Measurements from ENCODE around the gene NRARP. TPM values are rescaled to one million over a fixed set of nuclear protein-coding genes. Genes with fewer than 3 reads are reported as not detected.
A peak's percentile ranks its signal among the peaks of the same experiment; 100 is the strongest.

Gene NRARP
- total RNA-seq, 1 experiment from 2014 or later: 22.2 TPM

- peak; percentile 50 for ATAC-seq
- Histone ChIP-seq H3K4me1 (ENCODE audit: control insufficient read depth in 1 of 2, insufficient read depth in 2 of 2, low read length in 2 of 2) (peaks cover 28 to 72% of the 10 kb centered on the region in 2 experiments), H3K79me2 (ENCODE audit: insufficient read depth, low read length) (peaks cover 17% of the 10 kb centered on the region), H3K9ac (ENCODE audit: low read length) (peak overlapping the region; percentile 73), H4K20me1 (ENCODE audit: insufficient read depth) (peaks cover 2% of the 10 kb centered on the region; the same call in 1 of the 2 replicates), H3K9me2 (ENCODE audit: insufficient read depth) (no peaks in the 10 kb centered on the region), H3K4me2 (ENCODE audit: low read length) (peak overlapping the region; percentile 97), H3K4me3 (replicated peaks in 1 of 2; ENCODE audit: low read depth in 1 of 2, low read length in 2 of 2) (peak overlapping the region; percentile 51 to 69), H3K27me3 (ENCODE audit: insufficient read depth, low read length) (no peaks in the 10 kb centered on the region), H2AFZ (ENCODE audit: low read depth, low read length, poor library complexity, severe bottlenecking) (no peak overlapping the region), H3K36me3 (ENCODE audit: control insufficient read depth in 1 of 2, insufficient read depth in 2 of 2, low read length in 2 of 2) (no peaks in the 10 kb centered on the region), H3K27ac (ENCODE audit: low read depth, low read length) (peak overlapping the region; percentile 78), H3K9me3 (ENCODE audit: control insufficient read depth in 1 of 2, insufficient read depth in 1 of 2, low read depth in 1 of 2, low read length in 2 of 2) (no peaks in the 10 kb centered on the region)
- RAD21 ChIA-PET (ENCODE audit: low non-redundant PET in 1 of 2, low total read pairs in 2 of 2, uncharacterized antibody in 2 of 2, unreplicated experiment in 2 of 2): interaction anchor here (0.7 to 0.9 kb wide), 2 partner anchors 14 to 78 kb away, joined by 3 read pairs; no protein-coding TSS in a partner anchor
- POLR2A ChIA-PET: interaction anchor here (1.0 to 2.1 kb wide), 6 partner anchors 10 to 111 kb away, joined by 3 to 24 read pairs (median 4); no protein-coding TSS in a partner anchor
- BruUV-seq (replicated peaks): no TSS peak
- DNase-seq (ENCODE audit: low read depth, low spot score): peak; percentile 29
- CTCF ChIA-PET: interaction anchor here (0.9 to 2.1 kb wide), 14 partner anchors 9 to 251 kb away, joined by 3 to 16 read pairs (median 4); partner anchors contain the start of genes EXD3, MRPL41 and NOXA1
- intact Hi-C loops (cut with micrococcal nuclease): loop anchor here (2.0 kb wide), 1 partner anchor 105 kb away; no protein-coding TSS in a partner anchor
- peak; percentile 90 for TF ChIP-seq ZFX (IDR thresholded peaks at IDR 0.05)
- no peak for TF ChIP-seq EZH2 (IDR thresholded peaks at IDR 0.05)
- TF ChIP-seq TCF7L2 (IDR thresholded peaks at IDR 0.05; ENCODE audit: borderline replicate concordance, extremely low read depth, insufficient read depth, insufficient read length): peak; percentile 89
- TF ChIP-seq CTCF (IDR thresholded peaks at IDR 0.05 in 2 of 3, conservative IDR thresholded peaks at IDR 0.05 in 1 of 3; ENCODE audit: borderline replicate concordance in 1 of 3, insufficient read depth in 1 of 3, low read depth in 2 of 3, low read length in 2 of 3): peak in 1 of 3 experiments; percentile 21; a peak in 2 of 6 replicates
Measured at GRCh38 chr9:137301081-137301947, 757 bp downstream of the NRARP start.
